Esophagus muscularis mucosa (tissue), 3 donors: ENCODE measurements around the gene PIK3R2.

Source experiments
- POLR2A ChIP-seq: fragments of 450-650 bp; IDR thresholded peaks from one replicate; pipeline ENCODE4 v1.6.1; 2017; ENCODE audit warnings: antibody characterized with exemption, moderate library complexity, mild to moderate bottlenecking, low read depth
- TF ChIP-seq, protein P1 (sequence below), 3 experiments: fragments of 200-600 bp in 2 of 3; fragments of 450-650 bp in 1 of 3; sonication (generic) in 2 of 3; IDR thresholded peaks; one replicate each; pipeline ENCODE4 v1.5.1; 2017 to 2019; ENCODE audit warnings: antibody characterized with exemption in 3 of 3, mild to moderate bottlenecking in 2 of 3, moderate library complexity in 1 of 3

DNA sequence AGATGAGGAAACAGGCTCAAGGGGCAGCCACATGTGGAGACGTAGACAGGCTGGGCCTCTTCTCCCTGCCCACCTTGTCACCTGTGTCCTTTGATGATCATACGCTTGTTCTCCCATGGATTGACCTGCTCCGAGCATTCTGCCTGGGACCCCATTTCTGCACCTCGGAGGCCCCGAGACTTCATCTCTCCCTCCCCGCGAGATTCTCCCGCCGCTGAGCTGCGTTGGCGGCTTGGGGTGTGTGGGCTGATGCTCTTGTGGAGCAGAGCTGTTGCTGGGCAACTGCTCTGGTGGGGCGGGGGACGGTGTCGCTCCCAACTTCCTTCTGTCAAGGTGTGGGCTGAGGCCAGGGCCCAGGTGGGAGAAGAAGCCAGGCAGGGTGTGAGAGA is 33.3 kb upstream of the PIK3R2 start:
- TF ChIP-seq POLR2A: no peak
- TF ChIP-seq, protein P1, sequence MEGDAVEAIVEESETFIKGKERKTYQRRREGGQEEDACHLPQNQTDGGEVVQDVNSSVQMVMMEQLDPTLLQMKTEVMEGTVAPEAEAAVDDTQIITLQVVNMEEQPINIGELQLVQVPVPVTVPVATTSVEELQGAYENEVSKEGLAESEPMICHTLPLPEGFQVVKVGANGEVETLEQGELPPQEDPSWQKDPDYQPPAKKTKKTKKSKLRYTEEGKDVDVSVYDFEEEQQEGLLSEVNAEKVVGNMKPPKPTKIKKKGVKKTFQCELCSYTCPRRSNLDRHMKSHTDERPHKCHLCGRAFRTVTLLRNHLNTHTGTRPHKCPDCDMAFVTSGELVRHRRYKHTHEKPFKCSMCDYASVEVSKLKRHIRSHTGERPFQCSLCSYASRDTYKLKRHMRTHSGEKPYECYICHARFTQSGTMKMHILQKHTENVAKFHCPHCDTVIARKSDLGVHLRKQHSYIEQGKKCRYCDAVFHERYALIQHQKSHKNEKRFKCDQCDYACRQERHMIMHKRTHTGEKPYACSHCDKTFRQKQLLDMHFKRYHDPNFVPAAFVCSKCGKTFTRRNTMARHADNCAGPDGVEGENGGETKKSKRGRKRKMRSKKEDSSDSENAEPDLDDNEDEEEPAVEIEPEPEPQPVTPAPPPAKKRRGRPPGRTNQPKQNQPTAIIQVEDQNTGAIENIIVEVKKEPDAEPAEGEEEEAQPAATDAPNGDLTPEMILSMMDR (IDR thresholded peaks at IDR 0.05): no peak
